22Rv1 (cell line): ENCODE measurements around the gene CBLB.

Experiments used
- ZFX ChIP-seq: fragments of 450-650 bp; IDR thresholded peaks from 2 replicates; pipeline ENCODE4 v1.6.1; 2017; ENCODE audit warnings: antibody characterized with exemption, borderline replicate concordance
- TF ChIP-seq, protein P1 (sequence below): fragments of 450-650 bp; IDR thresholded peaks from 2 replicates; pipeline ENCODE4 v1.5.1; 2017; ENCODE audit warnings: mild to moderate bottlenecking

DNA sequence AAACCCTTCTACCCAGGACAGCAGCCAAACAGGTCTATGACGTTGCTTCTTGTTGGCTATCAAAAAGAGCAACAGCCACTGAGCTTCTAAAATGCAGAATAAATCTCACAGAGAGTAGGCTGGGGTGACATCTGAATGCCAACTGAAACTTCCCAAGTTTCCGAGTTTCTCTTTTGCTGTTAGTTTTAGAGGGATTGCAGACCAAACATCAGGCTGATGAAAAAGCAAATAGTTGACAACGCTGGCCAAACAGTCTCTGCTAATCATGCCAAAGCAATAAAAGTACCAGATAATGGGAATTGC lies 670 bp upstream of the CBLB start:
- TF ChIP-seq, protein P1, sequence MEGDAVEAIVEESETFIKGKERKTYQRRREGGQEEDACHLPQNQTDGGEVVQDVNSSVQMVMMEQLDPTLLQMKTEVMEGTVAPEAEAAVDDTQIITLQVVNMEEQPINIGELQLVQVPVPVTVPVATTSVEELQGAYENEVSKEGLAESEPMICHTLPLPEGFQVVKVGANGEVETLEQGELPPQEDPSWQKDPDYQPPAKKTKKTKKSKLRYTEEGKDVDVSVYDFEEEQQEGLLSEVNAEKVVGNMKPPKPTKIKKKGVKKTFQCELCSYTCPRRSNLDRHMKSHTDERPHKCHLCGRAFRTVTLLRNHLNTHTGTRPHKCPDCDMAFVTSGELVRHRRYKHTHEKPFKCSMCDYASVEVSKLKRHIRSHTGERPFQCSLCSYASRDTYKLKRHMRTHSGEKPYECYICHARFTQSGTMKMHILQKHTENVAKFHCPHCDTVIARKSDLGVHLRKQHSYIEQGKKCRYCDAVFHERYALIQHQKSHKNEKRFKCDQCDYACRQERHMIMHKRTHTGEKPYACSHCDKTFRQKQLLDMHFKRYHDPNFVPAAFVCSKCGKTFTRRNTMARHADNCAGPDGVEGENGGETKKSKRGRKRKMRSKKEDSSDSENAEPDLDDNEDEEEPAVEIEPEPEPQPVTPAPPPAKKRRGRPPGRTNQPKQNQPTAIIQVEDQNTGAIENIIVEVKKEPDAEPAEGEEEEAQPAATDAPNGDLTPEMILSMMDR: no peak
- no peak for TF ChIP-seq ZFX
